CD8-positive, alpha-beta memory T cell (primary cell): ENCODE results near the gene VPS13A. TPM values are rescaled to one million over a fixed set of nuclear protein-coding genes. Genes with fewer than 3 reads are reported as not detected.

Experiments
- CTCF ChIA-PET: fragments of 350-600 bp; sonication (Branson Sonifier 250); formaldehyde crosslinking; loops from one replicate; lab custom pipeline; 2021; ENCODE audit warnings: antibody characterized with exemption; lab: Charles Lee
- POLR2A ChIA-PET: fragments of 350-600 bp; sonication (Branson Sonifier 250); formaldehyde crosslinking; loops from one replicate; lab custom pipeline; 2021; ENCODE audit warnings: antibody characterized with exemption; lab: Charles Lee
- DNase-seq, 5 donors: peaks; one replicate each; pipeline versions ENCODE4 v3.0.0 to v3.0.0-alpha.2; 2020 to 2022; ENCODE audit warnings: mixed read lengths in 1 of 5
- H3K27ac ChIP-seq: one replicate; pipeline ENCODE4 v1.7.0; 2013; ENCODE audit warnings: low read depth, mild to moderate bottlenecking, low read length, moderate library complexity
- H3K27me3 ChIP-seq: 2 replicates; pipeline ENCODE4 v1.7.0; 2013; ENCODE audit warnings: low read length, mild to moderate bottlenecking; ENCODE audit not compliant: insufficient read depth, poor library complexity, severe bottlenecking
- H3K36me3 ChIP-seq: 2 replicates; pipeline ENCODE4 v1.7.0; 2013; ENCODE audit warnings: mild to moderate bottlenecking, low read length, moderate library complexity; ENCODE audit not compliant: insufficient read depth
- H3K4me1 ChIP-seq: 2 replicates; pipeline ENCODE4 v1.7.0; 2013; ENCODE audit warnings: mild to moderate bottlenecking, low read length, moderate library complexity; ENCODE audit not compliant: insufficient read depth
- H3K4me3 ChIP-seq: 2 replicates; pipeline ENCODE4 v1.7.0; 2013; ENCODE audit warnings: mild to moderate bottlenecking, low read length
- H3K9me3 ChIP-seq: 2 replicates; pipeline ENCODE4 v1.7.0; 2013; ENCODE audit warnings: mild to moderate bottlenecking, low read length
- H3K27ac Mint-ChIP-seq, 8 donors: one replicate each; pipeline ENCODE4 v1.8.0; 2020 to 2021; ENCODE audit warnings: mixed read lengths in 8 of 8, mild to moderate bottlenecking in 6 of 8, inconsistent platforms in 3 of 8, moderate library complexity in 3 of 8
- H3K27me3 Mint-ChIP-seq, 2 donors: one replicate each; pipeline ENCODE4 v1.8.0; 2020 to 2021; ENCODE audit warnings: mixed read lengths in 2 of 2, mild to moderate bottlenecking in 1 of 2, moderate library complexity in 1 of 2
- H3K36me3 Mint-ChIP-seq, 3 donors: one replicate each; pipeline ENCODE4 v1.8.0; 2020 to 2021; ENCODE audit warnings: mixed read lengths in 3 of 3, inconsistent platforms in 1 of 3, mild to moderate bottlenecking in 1 of 3
- H3K4me1 Mint-ChIP-seq, 3 donors: one replicate each; pipeline ENCODE4 v1.8.0; 2020 to 2021; ENCODE audit warnings: mixed read lengths in 3 of 3, inconsistent platforms in 1 of 3, mild to moderate bottlenecking in 1 of 3
- H3K4me3 Mint-ChIP-seq, 7 donors: one replicate each; pipeline ENCODE4 v1.8.0; 2020 to 2021; ENCODE audit warnings: mixed read lengths in 7 of 7, mild to moderate bottlenecking in 6 of 7, moderate library complexity in 4 of 7, inconsistent platforms in 2 of 7
- H3K9me3 Mint-ChIP-seq, 5 donors: one replicate each; pipeline ENCODE4 v1.8.0; 2020 to 2022; ENCODE audit warnings: mixed read lengths in 5 of 5, mild to moderate bottlenecking in 3 of 5, moderate library complexity in 2 of 5, inconsistent platforms in 1 of 5
- polyA plus RNA-seq: library from polyadenylated mRNA; unstranded; fragments of 300-500 nt; fragmentation: Illumina TruSeq; gene quantifications from one replicate; pipeline ENCODE4 v1.2.3, GENCODE V29; 2021
- total RNA-seq, 2 experiments: library from RNA; stranded (reverse); gene quantifications; one replicate each; pipeline ENCODE4 v1.2.3, GENCODE V29; 2021

Gene VPS13A
- total and polyA plus RNA-seq, 3 experiments from 2014 or later = 4.4 to 29.8 (median 29.7) TPM

- Histone ChIP-seq H3K36me3 (no peaks in the 10 kb centered on the region), H3K9me3 (no peaks in the 10 kb centered on the region), H3K27ac (no peak overlapping the region), H3K4me1 (no peaks in the 10 kb centered on the region), H3K4me3 (no peak overlapping the region), H3K27me3 (no peaks in the 10 kb centered on the region)
- no peak for DNase-seq
- Mint-ChIP-seq H3K27me3 (no peaks in the 10 kb centered on the region), H3K27ac (no peak overlapping the region), H3K9me3 (no peaks in the 10 kb centered on the region), H3K36me3 (peaks cover 0 to 3% (median 2%) of the 10 kb centered on the region in 3 donors), H3K4me1 (peaks cover 50 to 75% (median 74%) of the 10 kb centered on the region in 3 donors), H3K4me3 (no peak overlapping the region)
- CTCF ChIA-PET = no interaction called here
- POLR2A ChIA-PET = no interaction called here
Measured at GRCh38 chr9:77188242-77188641, 10.9 kb downstream of the VPS13A start.

GRCh38 chr9:77194423-77194822 lies 17.1 kb downstream of the VPS13A start:
- H3K4me3 ChIP-seq = no peak overlapping the region
- H3K27ac ChIP-seq = no peak overlapping the region
- H3K4me1 ChIP-seq = no peaks in the 10 kb centered on the region
- Mint-ChIP-seq H3K27ac (peak overlapping the region in 1 of 8 donors; percentile 88), H3K27me3 (no peaks in the 10 kb centered on the region), H3K36me3 (peaks cover 0 to 5% (median 1%) of the 10 kb centered on the region in 3 donors), H3K4me3 (no peak overlapping the region), H3K4me1 (peaks cover 54 to 82% (median 73%) of the 10 kb centered on the region in 3 donors), H3K9me3 (no peaks in the 10 kb centered on the region)
- no peaks in the 10 kb centered on the region for H3K36me3 ChIP-seq
- ChIA-PET CTCF (interaction anchor here (0.6 to 1.5 kb wide), 3 partner anchors 12 to 58 kb away, joined by 5 to 7 read pairs (median 5); no protein-coding TSS in a partner anchor), POLR2A (no interaction called here)
- no peaks in the 10 kb centered on the region for H3K27me3 ChIP-seq
- H3K9me3 ChIP-seq = no peaks in the 10 kb centered on the region
- DNase-seq = no peak

GRCh38 chr9:77210116-77210515 lies 32.8 kb downstream of the VPS13A start:
- Histone ChIP-seq H3K9me3 (no peaks in the 10 kb centered on the region), H3K27ac (no peak overlapping the region), H3K4me3 (no peak overlapping the region), H3K27me3 (no peaks in the 10 kb centered on the region), H3K4me1 (no peaks in the 10 kb centered on the region), H3K36me3 (no peaks in the 10 kb centered on the region)
- Mint-ChIP-seq H3K4me1 (no peaks in the 10 kb centered on the region), H3K4me3 (no peak overlapping the region), H3K9me3 (no peaks in the 10 kb centered on the region), H3K27me3 (no peaks in the 10 kb centered on the region), H3K27ac (no peak overlapping the region), H3K36me3 (peaks cover 0 to 47% (median 6%) of the 10 kb centered on the region in 3 donors)
- CTCF ChIA-PET = no interaction called here
- POLR2A ChIA-PET = no interaction called here
- no peak for DNase-seq

- no peaks in the 10 kb centered on the region for H3K4me1 Mint-ChIP-seq
- CTCF ChIA-PET = no interaction called here
- Histone ChIP-seq H3K27ac (no peak overlapping the region), H3K27me3 (no peaks in the 10 kb centered on the region), H3K9me3 (no peaks in the 10 kb centered on the region), H3K36me3 (no peaks in the 10 kb centered on the region), H3K4me3 (no peak overlapping the region), H3K4me1 (no peaks in the 10 kb centered on the region)
- H3K27ac Mint-ChIP-seq = no peak overlapping the region
- POLR2A ChIA-PET = no interaction called here
- H3K4me3 Mint-ChIP-seq = no peak overlapping the region
- no peaks in the 10 kb centered on the region for H3K27me3 Mint-ChIP-seq
- peaks cover 0 to 55% (median 6%) of the 10 kb centered on the region in 3 donors for H3K36me3 Mint-ChIP-seq
- no peak for DNase-seq
- no peaks in the 10 kb centered on the region for H3K9me3 Mint-ChIP-seq
Measured at GRCh38 chr9:77211561-77211960, 34.2 kb downstream of the VPS13A start.

- Histone ChIP-seq H3K36me3 (no peaks in the 10 kb centered on the region), H3K27ac (no peak overlapping the region), H3K4me1 (no peaks in the 10 kb centered on the region), H3K4me3 (no peak overlapping the region), H3K27me3 (no peaks in the 10 kb centered on the region), H3K9me3 (no peaks in the 10 kb centered on the region)
- H3K4me3 Mint-ChIP-seq = no peak overlapping the region
- H3K9me3 Mint-ChIP-seq = no peaks in the 10 kb centered on the region
- H3K27ac Mint-ChIP-seq = no peak overlapping the region
- POLR2A ChIA-PET = no interaction called here
- CTCF ChIA-PET = no interaction called here
- peaks cover 0 to 61% (median 8%) of the 10 kb centered on the region in 3 donors for H3K36me3 Mint-ChIP-seq
- H3K27me3 Mint-ChIP-seq = no peaks in the 10 kb centered on the region
- H3K4me1 Mint-ChIP-seq = no peaks in the 10 kb centered on the region
- DNase-seq = no peak
Measured at GRCh38 chr9:77212801-77213200, 35.5 kb downstream of the VPS13A start.

GRCh38 chr9:77215874-77216273 lies 38.5 kb downstream of the VPS13A start:
- H3K4me1 ChIP-seq = no peaks in the 10 kb centered on the region
- no peaks in the 10 kb centered on the region for H3K9me3 ChIP-seq
- no peaks in the 10 kb centered on the region for H3K27me3 ChIP-seq
- no peaks in the 10 kb centered on the region for H3K36me3 ChIP-seq
- H3K4me3 Mint-ChIP-seq = no peak overlapping the region
- no peaks in the 10 kb centered on the region for H3K9me3 Mint-ChIP-seq
- no peaks in the 10 kb centered on the region for H3K4me1 Mint-ChIP-seq
- POLR2A ChIA-PET = no interaction called here
- peaks cover 0 to 66% (median 14%) of the 10 kb centered on the region in 3 donors for H3K36me3 Mint-ChIP-seq
- no peaks in the 10 kb centered on the region for H3K27me3 Mint-ChIP-seq
- no peak overlapping the region for H3K27ac ChIP-seq
- no peak for DNase-seq
- no peak overlapping the region for H3K4me3 ChIP-seq
- no peak overlapping the region for H3K27ac Mint-ChIP-seq
- CTCF ChIA-PET = interaction anchor here (1.3 kb wide), 1 partner anchor 49 kb away, joined by 5 read pairs; no protein-coding TSS in a partner anchor

- peaks cover 6 to 72% (median 27%) of the 10 kb centered on the region in 3 donors for H3K36me3 Mint-ChIP-seq
- Histone ChIP-seq H3K9me3 (no peaks in the 10 kb centered on the region), H3K27me3 (no peaks in the 10 kb centered on the region), H3K36me3 (no peaks in the 10 kb centered on the region), H3K27ac (no peak overlapping the region), H3K4me3 (no peak overlapping the region), H3K4me1 (no peaks in the 10 kb centered on the region)
- H3K27ac Mint-ChIP-seq = no peak overlapping the region
- CTCF ChIA-PET = no interaction called here
- H3K9me3 Mint-ChIP-seq = no peaks in the 10 kb centered on the region
- H3K4me1 Mint-ChIP-seq = no peaks in the 10 kb centered on the region
- POLR2A ChIA-PET = no interaction called here
- no peak for DNase-seq
- H3K27me3 Mint-ChIP-seq = no peaks in the 10 kb centered on the region
- no peak overlapping the region for H3K4me3 Mint-ChIP-seq
Measured at GRCh38 chr9:77218612-77219011, 41.3 kb downstream of the VPS13A start.

- Histone ChIP-seq H3K36me3 (no peaks in the 10 kb centered on the region), H3K27me3 (no peaks in the 10 kb centered on the region), H3K27ac (no peak overlapping the region), H3K9me3 (no peaks in the 10 kb centered on the region), H3K4me1 (no peaks in the 10 kb centered on the region), H3K4me3 (no peak overlapping the region)
- ChIA-PET CTCF (no interaction called here), POLR2A (no interaction called here)
- DNase-seq = no peak
- H3K27ac Mint-ChIP-seq = peak overlapping the region in 2 of 8 donors; percentile 10 to 57
- no peaks in the 10 kb centered on the region for H3K4me1 Mint-ChIP-seq
- H3K9me3 Mint-ChIP-seq = no peaks in the 10 kb centered on the region
- H3K27me3 Mint-ChIP-seq = no peaks in the 10 kb centered on the region
- H3K36me3 Mint-ChIP-seq = peaks cover 6 to 72% (median 35%) of the 10 kb centered on the region in 3 donors
- H3K4me3 Mint-ChIP-seq = no peak overlapping the region
Measured at GRCh38 chr9:77221431-77221830, 44.1 kb downstream of the VPS13A start.
